Right cardiac atrium (tissue), 5 donors: ENCODE results near the gene FANCL. TPM values are rescaled to one million over a fixed set of nuclear protein-coding genes. Genes with fewer than 3 reads are reported as not detected.
"Not testable (repeated sequence)": the region's sequence is repeated elsewhere in the genome, so short reads cannot be mapped to it uniquely, and the experiment has no call there.

ENCODE experiments used
- ATAC-seq, 2 donors: fragments of 200-7000 bp; cut with Tn5 transposase; one replicate each; pipeline versions ENCODE4 v1.8.0 to v1.9.1; 2020; ENCODE audit warnings: moderate library complexity in 2 of 2, mild to moderate bottlenecking in 1 of 2
- DNase-seq, 3 donors: peaks; one replicate each; pipeline ENCODE4 v3.0.0-alpha.2; 2020
- H3K27ac ChIP-seq: one replicate; pipeline ENCODE4 v1.5.1; 2013; ENCODE audit warnings: mild to moderate bottlenecking, low read length, control low read depth, moderate library complexity
- H3K27me3 ChIP-seq: one replicate; pipeline ENCODE4 v1.6.1; 2013; ENCODE audit not compliant: control insufficient read depth, insufficient read depth
- H3K4me1 ChIP-seq: one replicate; pipeline ENCODE4 v1.6.1; 2013; ENCODE audit warnings: low read length; ENCODE audit not compliant: control insufficient read depth, insufficient read depth
- H3K4me3 ChIP-seq: one replicate; pipeline ENCODE4 v1.5.1; 2013; ENCODE audit warnings: low read length, control low read depth
- H3K9me3 ChIP-seq: one replicate; pipeline ENCODE4 v1.6.1; 2013; ENCODE audit warnings: low read length; ENCODE audit not compliant: control insufficient read depth
- WGBS: extraction: QIAGEN DNeasy Blood & Tissue Kit; methylation state at CpG from one replicate; pipeline ENCODE4 v1.1.7; 2013; 5-methylcytosine and 5-hydroxymethylcytosine counted together
- intact Hi-C, 4 donors: fragments of 100-400 bp; cut with DNase I; formaldehyde crosslinking; loops; one replicate each; pipeline versions ENCODE4 v1.11.0 to v1.14.0; 2022 to 2023
- long read RNA-seq, 4 donors: library from polyadenylated mRNA; unstranded; transcript quantifications; one replicate each; pipeline ENCODE4 v2.0.0, GENCODE V29; 2020 to 2021
- polyA plus RNA-seq: library from polyadenylated mRNA; stranded (reverse); fragments of 200-250 nt; gene quantifications from one replicate; pipeline ENCODE4 v1.2.3, GENCODE V29; 2013
- total RNA-seq, 4 donors: library from RNA; stranded (reverse); fragmentation: NEBNext Ultra II Directional; extraction: Animal tissue kit (Norgen Biotek cat#: 25700); gene quantifications; one replicate each; pipeline ENCODE4 v1.2.1, GENCODE V29; 2021
- donor health status: healthy with polysubstance abuse.
- donor health status: DM: no; HTN: yes; CAD: no.
- donor health status: DM: no; HTN: no; CAD: no.
- donor health status: DM: no; HTN: yes; CAD: no; lungs with severe emphysema.
- donor health status: DM: yes; HTN: yes; CAD: no.

Gene FANCL
- total RNA-seq = 10 to 100 TPM; 15.1 to 19.5 (median 16.4) TPM
- polyA plus RNA-seq = 11.6 TPM
- long read RNA-seq, donor 1, transcript FANCL-201 (14 exons, 1,683 nt) = major isoform, 11 of 18 reads
- long read RNA-seq, donor 1, partial matches to known transcripts = 0 of 18 reads
- long read RNA-seq, donor 1, other reads (novel, unspliced or antisense) = 3 of 18 reads
- long read RNA-seq, donor 2, partial matches to known transcripts = 0 of 5 reads
- long read RNA-seq, donor 2, other reads (novel, unspliced or antisense) = 1 of 5 reads
- long read RNA-seq, donor 3, transcript FANCL-201 (14 exons, 1,683 nt) = major isoform, 10 of 15 reads
- long read RNA-seq, donor 3, partial matches to known transcripts = 1 of 15 reads
- long read RNA-seq, donor 3, other reads (novel, unspliced or antisense) = 3 of 15 reads
- long read RNA-seq, donor 4, partial matches to known transcripts = 0 of 5 reads
- long read RNA-seq, donor 4, other reads (novel, unspliced or antisense) = 1 of 5 reads

DNA sequence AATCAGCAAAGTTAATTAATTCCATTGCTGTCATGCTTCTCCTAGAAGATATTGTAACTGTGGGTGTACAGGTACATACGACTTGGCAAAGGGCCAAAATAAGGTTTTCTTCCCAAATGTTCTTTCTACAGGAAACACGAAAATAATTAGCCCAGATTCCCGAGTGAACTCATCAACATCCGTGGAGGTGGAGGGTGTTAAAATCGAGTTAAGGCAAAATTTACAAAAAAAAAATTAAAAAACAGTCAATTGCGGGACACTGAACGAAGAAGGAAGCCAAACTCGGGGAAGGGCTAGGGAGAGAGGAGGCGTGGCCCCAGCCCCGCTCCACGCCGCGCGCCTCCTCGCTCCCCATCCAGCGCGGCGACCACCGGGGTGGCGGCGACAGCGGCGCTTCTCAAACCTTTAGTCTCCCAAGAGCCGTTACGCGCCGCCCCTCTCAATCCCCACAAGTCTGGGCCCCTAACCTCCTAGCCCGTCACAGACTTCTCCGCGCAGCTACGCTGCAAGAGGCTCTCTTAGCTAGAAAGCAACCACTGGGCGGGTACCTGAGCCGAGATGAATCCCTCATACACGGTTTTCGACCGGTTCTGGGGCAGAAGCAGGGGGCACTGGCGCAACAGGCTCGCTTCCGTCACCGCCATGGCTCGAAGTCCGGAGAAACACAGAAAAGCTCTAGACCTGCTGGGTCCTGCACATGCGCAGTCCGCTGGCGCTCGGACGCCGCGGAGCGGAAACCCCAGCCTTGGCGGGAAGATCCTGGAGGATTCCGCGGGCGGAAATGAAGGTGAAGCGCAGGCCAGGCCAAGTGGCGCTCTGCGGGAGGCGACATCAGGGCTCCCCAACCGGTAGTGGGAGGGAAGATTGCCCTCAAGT, at the start of gene FANCL:
TSS of gene FANCL (minus strand) at position 656 of the 876 bp plus-strand sequence. CDS start at position 644, 12 bp downstream.
- peaks cover 2% of the 10 kb centered on the region for H3K27me3 ChIP-seq
- intact Hi-C loops = no loop called here
- H3K27ac ChIP-seq = peak within 1 kb of the TSS; percentile 85
- peak within 1 kb of the TSS; percentile 97 for H3K4me3 ChIP-seq
- H3K9me3 ChIP-seq = no peaks in the 10 kb centered on the region
- H3K4me1 ChIP-seq = no peaks in the 10 kb centered on the region
- ATAC-seq (peak; percentile 98 to 99), DNase-seq (peak; percentile 94 to 97 (median 96))
- under 1% methylated on average over 59 of the region's 59 CpGs for WGBS

DNA sequence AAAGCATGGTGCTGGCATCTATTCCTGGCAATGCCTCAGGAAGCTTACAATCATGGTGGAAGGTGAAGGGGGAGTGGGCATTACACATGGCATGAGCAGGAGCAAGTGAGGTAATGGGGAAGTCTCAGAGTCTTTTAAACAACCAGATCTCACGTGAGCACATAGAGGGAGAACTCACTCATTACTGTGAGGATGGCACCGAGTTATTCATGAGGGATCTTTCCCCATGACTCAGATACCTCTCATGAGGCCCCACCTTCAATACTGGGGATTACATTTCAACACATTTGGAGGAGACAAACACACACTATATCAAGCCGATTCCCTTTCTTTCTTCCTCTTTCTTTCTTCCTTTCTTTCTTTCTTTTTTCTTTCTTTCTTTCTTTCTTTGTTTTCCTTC, 47.9 kb upstream of the FANCL start:
- H3K9me3 ChIP-seq = no peaks in the 10 kb centered on the region
- H3K4me3 ChIP-seq = no peak overlapping the region
- no peak overlapping the region for H3K27ac ChIP-seq
- no peaks in the 10 kb centered on the region for H3K4me1 ChIP-seq
- peaks cover 3% of the 10 kb centered on the region for H3K27me3 ChIP-seq
- ATAC-seq (no peak), DNase-seq (no peak)
- WGBS = 74% methylated on average over 3 of the region's 3 CpGs
- intact Hi-C loops = no loop called here

DNA sequence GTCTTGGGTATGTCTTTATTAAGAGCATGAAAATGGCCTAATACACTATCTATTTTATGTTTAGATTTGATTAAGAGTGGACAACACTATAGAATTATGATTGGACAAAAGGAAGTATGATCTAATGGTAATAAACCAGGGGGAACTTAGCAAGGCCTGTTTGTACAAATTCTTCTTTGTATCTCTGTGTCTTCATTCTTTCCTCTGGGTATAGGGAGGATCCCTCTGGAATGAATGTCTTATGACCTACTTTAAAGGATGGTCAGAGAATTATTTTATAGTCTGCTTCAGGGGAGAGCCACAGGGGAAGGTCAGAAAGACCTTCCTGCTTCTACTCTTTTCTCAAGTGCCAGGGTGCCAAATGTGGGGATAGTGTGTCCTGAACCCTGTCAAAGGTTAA, 42.8 kb upstream of the FANCL start:
- DNase-seq (no peak), ATAC-seq (no peak)
- Histone ChIP-seq H3K9me3 (no peaks in the 10 kb centered on the region), H3K4me1 (no peaks in the 10 kb centered on the region), H3K27me3 (peaks cover 2% of the 10 kb centered on the region), H3K4me3 (no peak overlapping the region), H3K27ac (no peak overlapping the region)
- intact Hi-C loops = no loop called here

DNA sequence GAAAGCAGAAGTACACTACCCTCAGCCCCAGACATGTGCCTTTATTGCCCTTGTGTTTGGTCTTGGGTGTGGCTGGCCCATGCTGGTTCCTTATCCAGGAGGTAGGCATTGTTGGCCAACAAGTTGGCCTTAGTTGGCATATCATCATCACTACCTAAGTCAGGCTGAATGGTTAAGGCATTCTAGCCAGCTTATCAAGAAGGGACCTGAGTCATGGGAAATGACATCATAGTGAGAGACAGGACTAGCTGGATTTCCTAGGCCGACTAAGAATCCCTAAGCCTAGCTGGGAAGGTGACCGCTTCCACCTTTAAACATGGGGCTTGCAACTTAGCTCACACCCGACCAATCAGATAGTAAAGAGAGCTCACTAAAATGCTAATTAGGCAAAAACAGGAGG, 34.0 kb upstream of the FANCL start:
- DNase-seq, ATAC-seq, H3K27me3 ChIP-seq, H3K27ac ChIP-seq, H3K9me3 ChIP-seq, H3K4me1 ChIP-seq, H3K4me3 ChIP-seq, intact Hi-C loops: not testable (repeated sequence)
- 77% methylated on average over 3 of the region's 3 CpGs for WGBS

DNA sequence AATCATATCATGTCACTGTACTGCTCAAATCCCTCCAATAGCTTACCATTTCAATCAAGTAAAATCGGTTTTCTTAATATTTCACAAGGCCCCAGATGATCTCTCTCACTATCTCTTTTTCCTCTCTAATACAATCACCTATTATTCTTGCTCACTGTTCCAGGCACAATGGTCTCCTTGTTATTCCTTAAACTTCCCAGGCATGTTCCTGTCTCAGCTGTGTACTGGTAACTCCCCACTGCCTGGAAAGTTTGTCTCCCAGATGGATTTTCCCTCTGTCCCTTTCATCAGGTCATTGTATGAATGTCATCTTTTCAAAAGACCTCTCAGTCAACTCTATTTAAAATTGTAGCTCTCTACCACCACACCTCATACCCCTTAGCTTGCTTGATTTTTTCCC, 30.7 kb upstream of the FANCL start:
- Histone ChIP-seq H3K27ac (no peak overlapping the region), H3K4me3 (no peak overlapping the region), H3K4me1 (no peaks in the 10 kb centered on the region), H3K27me3 (no peaks in the 10 kb centered on the region), H3K9me3 (no peaks in the 10 kb centered on the region)
- DNase-seq (no peak), ATAC-seq (no peak)
- 59% methylated on average over 1 of the region's 1 CpG for WGBS
- intact Hi-C loops = no loop called here

DNA sequence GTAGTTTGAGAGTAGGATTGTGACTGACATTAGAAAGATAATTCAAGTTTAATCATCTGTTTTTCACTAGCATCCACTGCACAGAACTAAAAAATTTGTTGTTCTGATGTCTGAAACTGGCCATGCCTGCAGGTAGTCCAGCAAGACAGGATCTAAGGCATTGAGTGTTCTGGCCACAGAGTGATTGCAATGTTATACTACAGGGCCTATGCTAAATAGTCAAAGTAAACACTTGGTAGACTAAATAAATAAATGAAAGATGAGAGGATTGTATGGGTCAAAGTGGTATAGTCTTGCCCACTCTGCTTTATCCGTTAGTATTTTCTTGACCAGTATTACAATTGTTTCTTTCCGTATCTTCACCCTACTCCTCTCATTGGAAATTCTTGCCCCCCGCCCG, 27.6 kb upstream of the FANCL start:
- no peaks in the 10 kb centered on the region for H3K4me1 ChIP-seq
- ATAC-seq (no peak), DNase-seq (no peak)
- 95% methylated on average over 4 of the region's 4 CpGs for WGBS
- no peak overlapping the region for H3K4me3 ChIP-seq
- H3K27ac ChIP-seq = no peak overlapping the region
- intact Hi-C loops = no loop called here
- H3K9me3 ChIP-seq = no peaks in the 10 kb centered on the region
- no peaks in the 10 kb centered on the region for H3K27me3 ChIP-seq

DNA sequence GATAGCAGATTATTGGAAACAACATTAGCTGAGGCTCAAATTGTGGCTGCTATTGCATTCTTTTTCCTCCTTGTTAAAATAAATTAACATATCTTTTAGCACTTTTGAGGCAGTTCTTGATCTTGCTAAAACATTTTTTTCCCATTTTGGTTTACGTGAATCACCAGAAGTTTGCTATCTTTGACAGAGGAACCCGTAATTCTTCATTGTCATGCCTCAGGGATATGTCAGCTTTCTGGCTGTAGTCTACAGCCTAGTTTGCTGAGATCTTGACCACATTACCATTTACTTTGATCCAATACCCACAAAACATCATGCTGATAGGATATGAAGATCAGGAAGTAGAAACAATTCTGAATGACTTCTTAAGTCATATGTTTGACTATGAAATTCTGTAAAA, 25.1 kb upstream of the FANCL start:
- Histone ChIP-seq H3K27me3 (no peaks in the 10 kb centered on the region), H3K4me3 (no peak overlapping the region), H3K9me3 (no peaks in the 10 kb centered on the region), H3K4me1 (no peaks in the 10 kb centered on the region), H3K27ac (no peak overlapping the region)
- intact Hi-C loops = no loop called here
- ATAC-seq (no peak), DNase-seq (no peak)
- 83% methylated on average over 2 of the region's 2 CpGs for WGBS

- intact Hi-C loops = no loop called here
- no peaks in the 10 kb centered on the region for H3K9me3 ChIP-seq
- no peaks in the 10 kb centered on the region for H3K27me3 ChIP-seq
- DNase-seq (no peak), ATAC-seq (no peak)
- H3K4me3 ChIP-seq = no peak overlapping the region
- H3K4me1 ChIP-seq = no peaks in the 10 kb centered on the region
- no peak overlapping the region for H3K27ac ChIP-seq
- 59% methylated on average over 1 of the region's 1 CpG for WGBS
These were observed 20.1 kb upstream of the FANCL start for GRCh38 chr2:58261209-58261608.

DNA sequence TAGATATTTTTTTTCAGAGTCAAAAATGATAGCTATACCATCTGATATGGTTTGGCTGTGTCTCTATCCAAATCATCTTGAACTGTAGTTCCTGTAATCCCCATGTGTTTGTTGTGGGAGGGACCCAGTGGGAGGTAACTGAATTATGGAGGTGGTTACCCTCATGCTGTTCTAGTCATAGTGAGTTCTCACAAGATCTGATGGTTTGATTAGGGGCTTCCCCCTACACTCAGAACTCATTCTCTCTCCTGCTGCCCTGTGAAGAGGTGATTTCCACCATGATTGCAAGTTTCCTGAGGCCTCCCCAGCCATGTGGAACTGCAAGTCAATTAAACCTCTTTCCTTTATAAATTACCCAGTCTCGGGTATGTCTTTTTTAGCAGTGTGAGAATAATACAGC, 17.3 kb upstream of the FANCL start:
- H3K27ac ChIP-seq, ATAC-seq, H3K4me3 ChIP-seq, H3K9me3 ChIP-seq, H3K27me3 ChIP-seq, DNase-seq, intact Hi-C loops, H3K4me1 ChIP-seq: not testable (repeated sequence)
- 73% methylated on average over 1 of the region's 1 CpG for WGBS

GRCh38 chr2:58251331-58252201, 10.4 kb upstream of the FANCL start:
- H3K9me3 ChIP-seq, H3K27ac ChIP-seq, intact Hi-C loops: not testable (repeated sequence)

More at GRCh38 chr2:58251331-58252201, 10.4 kb upstream of the FANCL start:
- not testable (repeated sequence) for H3K4me3 ChIP-seq, H3K4me1 ChIP-seq, H3K27me3 ChIP-seq, ATAC-seq
- WGBS = 93% methylated on average over 39 of the region's 43 CpGs
- peak in 1 of 3 donors; percentile 13 for DNase-seq
